Liver (tissue), 9 donors: ENCODE measurements around the gene TPGS2. TPM values are rescaled to one million over a fixed set of nuclear protein-coding genes. Genes with fewer than 3 reads are reported as not detected.

Experiments
- DNase-seq: peaks from one replicate; pipeline ENCODE4 v3.0.0-alpha.2; 2017; ENCODE audit warnings: low spot score
- H3K27ac ChIP-seq, 2 donors: one replicate each; pipeline ENCODE4 v1.7.0; 2013; ENCODE audit warnings: inconsistent platforms in 2 of 2, low read length in 2 of 2, control low read depth in 1 of 2, low read depth in 1 of 2, mild to moderate bottlenecking in 1 of 2
- H3K27me3 ChIP-seq, 4 donors: one replicate each; pipeline versions ENCODE4 v1.6.1 to v1.7.0; 2013; ENCODE audit warnings: low read length in 3 of 4, inconsistent platforms in 1 of 4, mild to moderate bottlenecking in 1 of 4, moderate library complexity in 1 of 4; ENCODE audit not compliant: control insufficient read depth in 4 of 4, insufficient read depth in 4 of 4
- H3K36me3 ChIP-seq, 4 donors: one replicate each; pipeline versions ENCODE4 v1.6.1 to v1.7.0; 2013; ENCODE audit warnings: low read length in 3 of 4, mild to moderate bottlenecking in 3 of 4, low read depth in 1 of 4, moderate library complexity in 1 of 4; ENCODE audit not compliant: control insufficient read depth in 4 of 4, insufficient read depth in 3 of 4
- H3K4me1 ChIP-seq, 4 donors: one replicate each; pipeline versions ENCODE4 v1.6.1 to v1.7.0; 2013; ENCODE audit warnings: low read length in 3 of 4, mild to moderate bottlenecking in 3 of 4, moderate library complexity in 1 of 4; ENCODE audit not compliant: control insufficient read depth in 4 of 4, insufficient read depth in 4 of 4
- H3K4me3 ChIP-seq, 3 donors: one replicate each; pipeline versions ENCODE4 v1.6.1 to v1.7.0; 2013; ENCODE audit warnings: low read length in 3 of 3, control low read depth in 1 of 3, low read depth in 1 of 3, mild to moderate bottlenecking in 1 of 3
- H3K9ac ChIP-seq, 2 donors: one replicate each; pipeline ENCODE4 v1.7.0; 2013; ENCODE audit warnings: low read length in 2 of 2, mild to moderate bottlenecking in 2 of 2, moderate library complexity in 2 of 2, control low read depth in 1 of 2, low read depth in 1 of 2
- H3K9me3 ChIP-seq, 4 donors: one replicate each; pipeline versions ENCODE4 v1.6.1 to v1.7.0; 2013; ENCODE audit warnings: low read length in 3 of 4; ENCODE audit not compliant: control insufficient read depth in 4 of 4
- FOXA1 ChIP-seq: IDR thresholded peaks from 2 replicates; pipeline ENCODE4 v1.6.1; 2016; ENCODE audit warnings: antibody characterized with exemption
- FOXA2 ChIP-seq: IDR thresholded peaks from 2 replicates; pipeline ENCODE4 v1.6.1; 2016; ENCODE audit warnings: antibody characterized with exemption
- GABPA ChIP-seq, 2 donors: IDR thresholded peaks in 1 of 2; conservative IDR thresholded peaks in 1 of 2; 2 replicates each; pipeline ENCODE4 v1.6.1; 2016; ENCODE audit warnings: antibody characterized with exemption in 2 of 2, mild to moderate bottlenecking in 1 of 2, moderate library complexity in 1 of 2
- HNF4A ChIP-seq, 2 donors: conservative IDR thresholded peaks; 2 replicates each; pipeline ENCODE4 v1.6.1; 2016; ENCODE audit warnings: antibody characterized with exemption in 2 of 2, mild to moderate bottlenecking in 2 of 2
- HNF4G ChIP-seq: IDR thresholded peaks from 2 replicates; pipeline ENCODE4 v1.6.1; 2016; ENCODE audit warnings: antibody characterized with exemption
- JUND ChIP-seq, 2 donors: IDR thresholded peaks; 2 replicates each; pipeline ENCODE4 v1.6.1; 2016; ENCODE audit warnings: antibody characterized with exemption in 2 of 2
- MAX ChIP-seq: IDR thresholded peaks from 2 replicates; pipeline ENCODE4 v1.6.1; 2016; ENCODE audit warnings: antibody characterized with exemption
- RAD21 ChIP-seq, 2 donors: IDR thresholded peaks; 2 replicates each; pipeline ENCODE4 v1.6.1; 2016; ENCODE audit warnings: antibody characterized with exemption in 2 of 2, mild to moderate bottlenecking in 2 of 2
- RXRA ChIP-seq, 2 donors: IDR thresholded peaks; 2 replicates each; pipeline ENCODE4 v1.6.1; 2017 to 2018; ENCODE audit warnings: antibody characterized with exemption in 2 of 2, mild to moderate bottlenecking in 1 of 2
- TAF1 ChIP-seq: conservative IDR thresholded peaks from 2 replicates; pipeline ENCODE4 v1.6.1; 2016; ENCODE audit warnings: antibody characterized with exemption, mild to moderate bottlenecking
- YY1 ChIP-seq: IDR thresholded peaks from 2 replicates; pipeline ENCODE4 v1.6.1; 2016; ENCODE audit warnings: antibody characterized with exemption, mild to moderate bottlenecking
- ZBTB33 ChIP-seq: IDR thresholded peaks from 2 replicates; pipeline ENCODE4 v1.6.1; 2016; ENCODE audit warnings: antibody characterized with exemption
- WGBS: extraction: QIAGEN DNeasy Blood & Tissue Kit; methylation state at CpG from one replicate; pipeline ENCODE4 v1.1.7; 2013; 5-methylcytosine and 5-hydroxymethylcytosine counted together
- polyA plus RNA-seq, 2 donors: library from polyadenylated mRNA; stranded (reverse) in 1 of 2; unstranded in 1 of 2; fragments of 200-250 nt in 1 of 2; fragments of >200 nt in 1 of 2; fragmentation: Nextera tagmentation in 1 of 2; extraction: Ambion mirVana in 1 of 2; gene quantifications; one replicate each; pipeline versions ENCODE4 v1.2.1 to v1.2.3, GENCODE V29; 2013 to 2015
- total RNA-seq, 2 donors: library from RNA; depleted of rRNA; stranded (reverse); fragments of >200 nt; gene quantifications; one replicate each; pipeline ENCODE4 v1.2.3, GENCODE V29; 2014
- TF ChIP-seq, protein P1 (sequence below): IDR thresholded peaks from 2 replicates; pipeline ENCODE4 v1.6.1; 2016; ENCODE audit warnings: antibody characterized with exemption
- TF ChIP-seq, protein P2 (sequence below): IDR thresholded peaks from 2 replicates; pipeline ENCODE4 v1.6.1; 2016; ENCODE audit warnings: antibody characterized with exemption, mild to moderate bottlenecking
- TF ChIP-seq, protein P3 (sequence below): fragments of 150-350 bp; IDR thresholded peaks from 2 replicates; pipeline ENCODE4 v1.5.1; 2017; ENCODE audit warnings: improper control_type of control experiment, low read depth, low read length; ENCODE audit not compliant: missing input control
- donor health status: healthy.
- donor health status: healthy.
- donor health status: healthy.
- donor health status: healthy.
- donor health status: healthy.

Gene TPGS2
- total and polyA plus RNA-seq, 4 donors: 20.2 to 57.4 (median 21.2) TPM

GRCh38 chr18:36862182-36862581, 33.4 kb upstream of the TPGS2 start:
- no peak overlapping the region for H3K4me3 ChIP-seq
- 99% methylated on average over 1 of the region's 1 CpG for WGBS
- H3K9ac ChIP-seq: no peak overlapping the region
- no peaks in the 10 kb centered on the region for H3K27me3 ChIP-seq
- H3K36me3 ChIP-seq: peaks cover 0 to 2% (median 0%) of the 10 kb centered on the region in 4 donors
- no peak overlapping the region for H3K27ac ChIP-seq
- TF ChIP-seq HNF4A (conservative IDR thresholded peaks at IDR 0.05): no peak
- TF ChIP-seq, protein P1, sequence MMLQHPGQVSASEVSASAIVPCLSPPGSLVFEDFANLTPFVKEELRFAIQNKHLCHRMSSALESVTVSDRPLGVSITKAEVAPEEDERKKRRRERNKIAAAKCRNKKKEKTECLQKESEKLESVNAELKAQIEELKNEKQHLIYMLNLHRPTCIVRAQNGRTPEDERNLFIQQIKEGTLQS: no peak
- no peak for TF ChIP-seq GABPA (IDR thresholded peaks at IDR 0.05 in 1 of 2, conservative IDR thresholded peaks at IDR 0.05 in 1 of 2)
- no peak for TF ChIP-seq RXRA (IDR thresholded peaks at IDR 0.05)
- TF ChIP-seq, protein P2, sequence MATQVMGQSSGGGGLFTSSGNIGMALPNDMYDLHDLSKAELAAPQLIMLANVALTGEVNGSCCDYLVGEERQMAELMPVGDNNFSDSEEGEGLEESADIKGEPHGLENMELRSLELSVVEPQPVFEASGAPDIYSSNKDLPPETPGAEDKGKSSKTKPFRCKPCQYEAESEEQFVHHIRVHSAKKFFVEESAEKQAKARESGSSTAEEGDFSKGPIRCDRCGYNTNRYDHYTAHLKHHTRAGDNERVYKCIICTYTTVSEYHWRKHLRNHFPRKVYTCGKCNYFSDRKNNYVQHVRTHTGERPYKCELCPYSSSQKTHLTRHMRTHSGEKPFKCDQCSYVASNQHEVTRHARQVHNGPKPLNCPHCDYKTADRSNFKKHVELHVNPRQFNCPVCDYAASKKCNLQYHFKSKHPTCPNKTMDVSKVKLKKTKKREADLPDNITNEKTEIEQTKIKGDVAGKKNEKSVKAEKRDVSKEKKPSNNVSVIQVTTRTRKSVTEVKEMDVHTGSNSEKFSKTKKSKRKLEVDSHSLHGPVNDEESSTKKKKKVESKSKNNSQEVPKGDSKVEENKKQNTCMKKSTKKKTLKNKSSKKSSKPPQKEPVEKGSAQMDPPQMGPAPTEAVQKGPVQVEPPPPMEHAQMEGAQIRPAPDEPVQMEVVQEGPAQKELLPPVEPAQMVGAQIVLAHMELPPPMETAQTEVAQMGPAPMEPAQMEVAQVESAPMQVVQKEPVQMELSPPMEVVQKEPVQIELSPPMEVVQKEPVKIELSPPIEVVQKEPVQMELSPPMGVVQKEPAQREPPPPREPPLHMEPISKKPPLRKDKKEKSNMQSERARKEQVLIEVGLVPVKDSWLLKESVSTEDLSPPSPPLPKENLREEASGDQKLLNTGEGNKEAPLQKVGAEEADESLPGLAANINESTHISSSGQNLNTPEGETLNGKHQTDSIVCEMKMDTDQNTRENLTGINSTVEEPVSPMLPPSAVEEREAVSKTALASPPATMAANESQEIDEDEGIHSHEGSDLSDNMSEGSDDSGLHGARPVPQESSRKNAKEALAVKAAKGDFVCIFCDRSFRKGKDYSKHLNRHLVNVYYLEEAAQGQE: no peak
- no peak for TF ChIP-seq YY1
- no peak for DNase-seq
- no peaks in the 10 kb centered on the region for H3K4me1 ChIP-seq
- H3K9me3 ChIP-seq: no peaks in the 10 kb centered on the region

GRCh38 chr18:36856815-36857214, 28.0 kb upstream of the TPGS2 start:
- TF ChIP-seq, protein P1: no peak
- TF ChIP-seq MAX (no peak), GABPA (IDR thresholded peaks at IDR 0.05 in 1 of 2, conservative IDR thresholded peaks at IDR 0.05 in 1 of 2) (no peak), JUND (IDR thresholded peaks at IDR 0.05) (no peak), HNF4A (conservative IDR thresholded peaks at IDR 0.05) (no peak), HNF4G (no peak), FOXA2 (no peak), TAF1 (no peak), YY1 (no peak), FOXA1 (no peak), ZBTB33 (no peak), RAD21 (IDR thresholded peaks at IDR 0.05) (no peak)
- TF ChIP-seq, protein P3, sequence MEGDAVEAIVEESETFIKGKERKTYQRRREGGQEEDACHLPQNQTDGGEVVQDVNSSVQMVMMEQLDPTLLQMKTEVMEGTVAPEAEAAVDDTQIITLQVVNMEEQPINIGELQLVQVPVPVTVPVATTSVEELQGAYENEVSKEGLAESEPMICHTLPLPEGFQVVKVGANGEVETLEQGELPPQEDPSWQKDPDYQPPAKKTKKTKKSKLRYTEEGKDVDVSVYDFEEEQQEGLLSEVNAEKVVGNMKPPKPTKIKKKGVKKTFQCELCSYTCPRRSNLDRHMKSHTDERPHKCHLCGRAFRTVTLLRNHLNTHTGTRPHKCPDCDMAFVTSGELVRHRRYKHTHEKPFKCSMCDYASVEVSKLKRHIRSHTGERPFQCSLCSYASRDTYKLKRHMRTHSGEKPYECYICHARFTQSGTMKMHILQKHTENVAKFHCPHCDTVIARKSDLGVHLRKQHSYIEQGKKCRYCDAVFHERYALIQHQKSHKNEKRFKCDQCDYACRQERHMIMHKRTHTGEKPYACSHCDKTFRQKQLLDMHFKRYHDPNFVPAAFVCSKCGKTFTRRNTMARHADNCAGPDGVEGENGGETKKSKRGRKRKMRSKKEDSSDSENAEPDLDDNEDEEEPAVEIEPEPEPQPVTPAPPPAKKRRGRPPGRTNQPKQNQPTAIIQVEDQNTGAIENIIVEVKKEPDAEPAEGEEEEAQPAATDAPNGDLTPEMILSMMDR: no peak
- Histone ChIP-seq H3K27ac (no peak overlapping the region), H3K4me3 (no peak overlapping the region), H3K4me1 (no peaks in the 10 kb centered on the region), H3K27me3 (no peaks in the 10 kb centered on the region), H3K36me3 (peaks cover 0 to 7% (median 0%) of the 10 kb centered on the region in 4 donors), H3K9ac (no peak overlapping the region), H3K9me3 (no peaks in the 10 kb centered on the region)
- WGBS: 67% methylated on average over 1 of the region's 1 CpG
- no peak for DNase-seq
